GM10248 (cell line): ENCODE results near the gene NTM.

Experiments
- CTCF ChIA-PET: fragments of 300-600 bp; sonication (Branson Sonifier 250); formaldehyde crosslinking; extraction: SDS; loops from one replicate; lab custom pipeline; 2021; ENCODE audit warnings: antibody characterized with exemption; lab: Yijun Ruan, JAX
- POLR2A ChIA-PET: fragments of 350-650 bp; sonication (Branson Sonifier 250); formaldehyde crosslinking; extraction: SDS; loops from one replicate; lab custom pipeline; 2020; ENCODE audit warnings: antibody characterized with exemption; lab: Yijun Ruan, JAX
- DNase-seq: peaks from one replicate; pipeline ENCODE4 v3.0.0; 2012; ENCODE audit errors: extremely low spot score
- CTCF ChIP-seq: IDR thresholded peaks from 2 replicates; pipeline ENCODE4 v1.5.1; 2012; ENCODE audit warnings: mild to moderate bottlenecking, low read depth; ENCODE audit errors: extremely low read depth, missing control alignments, control extremely low read depth

NTM gene

GRCh38 chr11:131924001-131924400, 553.6 kb downstream of the NTM start:
- POLR2A ChIA-PET = no interaction called here

GRCh38 chr11:131924457-131925201, 554.2 kb downstream of the NTM start:
- CTCF ChIA-PET = interaction anchor here (0.9 kb wide), 1 partner anchor 14 kb away, joined by 3 read pairs; no protein-coding TSS in a partner anchor

More at GRCh38 chr11:131924001-131924400, 553.6 kb downstream of the NTM start:
- DNase-seq = no peak
- CTCF ChIA-PET = no interaction called here
- no peak for TF ChIP-seq CTCF

GRCh38 chr11:131925829-131926228, 555.4 kb downstream of the NTM start:
- CTCF ChIA-PET = interaction anchor here (0.9 to 1.4 kb wide), 2 partner anchors 9 to 12 kb away, joined by 3 read pairs; no protein-coding TSS in a partner anchor
- no peak for DNase-seq
- POLR2A ChIA-PET = no interaction called here
- no peak for TF ChIP-seq CTCF

More at GRCh38 chr11:131924457-131925201, 554.2 kb downstream of the NTM start:
- DNase-seq = no peak
- TF ChIP-seq CTCF = no peak
- POLR2A ChIA-PET = no interaction called here

- peak; percentile 44 for DNase-seq
- POLR2A ChIA-PET = no interaction called here
- CTCF ChIA-PET = no interaction called here
- no peak for TF ChIP-seq CTCF
Observed at GRCh38 chr11:131928992-131929391, 558.6 kb downstream of the NTM start.

- TF ChIP-seq CTCF = no peak
- CTCF ChIA-PET = no interaction called here
- no peak for DNase-seq
- POLR2A ChIA-PET = no interaction called here
Observed at GRCh38 chr11:131932584-131933325, 562.3 kb downstream of the NTM start.

- no peak for TF ChIP-seq CTCF
- CTCF ChIA-PET = no interaction called here
- no peak for DNase-seq
- POLR2A ChIA-PET = no interaction called here
Observed at GRCh38 chr11:131934006-131934405, 563.6 kb downstream of the NTM start.
